GM18858 (cell line): ENCODE measurements around the gene TXNL4A.

Experiments
- ATAC-seq: cut with Tn5 transposase; IDR thresholded peaks from one replicate; pipeline ENCODE4 v1.9.1; 2021; ENCODE audit not compliant: unreplicated experiment

TXNL4A gene

DNA sequence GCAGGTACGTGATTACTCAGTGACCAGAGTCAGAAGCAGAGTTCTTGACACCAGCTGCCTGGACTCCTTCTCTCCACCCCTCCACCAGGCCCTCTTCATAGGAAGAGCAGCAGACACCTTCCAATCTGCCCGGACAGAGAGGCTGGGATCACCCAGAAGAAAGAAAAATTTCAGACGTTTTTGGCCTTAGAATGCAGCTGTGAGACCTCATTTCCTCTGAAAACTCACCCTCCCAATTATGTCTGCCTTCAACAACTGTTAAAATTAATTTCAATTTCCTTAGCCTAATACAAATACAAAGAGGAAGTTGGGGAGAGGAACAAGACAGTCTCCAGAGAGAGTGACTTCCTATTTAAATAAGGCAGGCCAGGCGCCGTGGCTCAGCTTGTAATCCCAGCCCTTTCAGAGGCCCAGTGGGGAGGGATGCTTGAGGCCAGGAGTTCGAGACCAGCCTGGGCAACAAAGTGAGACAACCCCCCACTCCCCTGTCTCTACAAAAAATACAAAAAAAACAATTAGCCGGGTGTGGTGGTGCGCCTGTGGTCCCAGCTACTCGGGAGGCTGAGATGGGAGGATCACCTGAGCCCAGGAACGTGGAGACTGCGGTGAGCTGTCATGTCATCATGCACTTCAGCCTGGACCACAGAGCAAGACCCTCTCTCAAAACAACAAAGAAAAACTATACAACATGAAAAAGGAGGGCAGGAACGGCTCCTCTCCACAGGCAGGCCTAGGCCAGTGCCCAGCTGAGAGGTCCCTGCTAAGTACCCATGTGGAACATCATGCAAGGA is 38.5 kb downstream of the TXNL4A start:
- peak; percentile 31 for ATAC-seq

DNA sequence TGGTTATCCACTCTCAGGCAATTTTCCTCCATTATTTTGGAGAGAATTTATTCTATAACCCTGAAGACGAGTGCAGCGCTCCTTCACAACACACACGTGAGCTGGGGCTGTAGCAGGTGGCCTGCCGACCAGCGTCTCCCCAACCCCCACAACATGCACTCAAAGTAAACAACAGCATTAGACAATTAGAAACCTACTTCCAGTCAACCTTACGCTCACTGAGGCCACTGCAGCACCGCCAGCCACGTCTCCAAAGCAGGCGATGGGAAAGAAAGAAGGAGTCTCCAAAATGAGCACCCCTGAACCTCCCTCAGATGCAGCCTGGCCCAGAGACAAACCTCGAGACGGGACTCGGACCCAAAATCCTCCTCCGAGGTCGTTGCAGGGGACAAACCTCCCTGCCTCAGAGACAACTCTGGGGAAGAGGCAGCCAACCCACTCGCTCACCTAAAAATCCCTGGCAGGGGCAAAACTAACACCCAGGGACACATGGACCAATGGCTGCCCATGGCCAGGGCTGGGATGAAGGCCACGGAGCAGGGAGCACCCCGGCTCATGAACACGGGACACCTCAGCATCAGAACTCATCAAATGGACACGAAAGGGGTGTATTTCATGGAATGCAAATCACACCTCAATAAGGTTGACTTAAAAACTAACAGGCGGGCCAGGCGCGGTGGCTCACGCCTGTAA is 39.5 kb downstream of the TXNL4A start:
- ATAC-seq: no peak

DNA sequence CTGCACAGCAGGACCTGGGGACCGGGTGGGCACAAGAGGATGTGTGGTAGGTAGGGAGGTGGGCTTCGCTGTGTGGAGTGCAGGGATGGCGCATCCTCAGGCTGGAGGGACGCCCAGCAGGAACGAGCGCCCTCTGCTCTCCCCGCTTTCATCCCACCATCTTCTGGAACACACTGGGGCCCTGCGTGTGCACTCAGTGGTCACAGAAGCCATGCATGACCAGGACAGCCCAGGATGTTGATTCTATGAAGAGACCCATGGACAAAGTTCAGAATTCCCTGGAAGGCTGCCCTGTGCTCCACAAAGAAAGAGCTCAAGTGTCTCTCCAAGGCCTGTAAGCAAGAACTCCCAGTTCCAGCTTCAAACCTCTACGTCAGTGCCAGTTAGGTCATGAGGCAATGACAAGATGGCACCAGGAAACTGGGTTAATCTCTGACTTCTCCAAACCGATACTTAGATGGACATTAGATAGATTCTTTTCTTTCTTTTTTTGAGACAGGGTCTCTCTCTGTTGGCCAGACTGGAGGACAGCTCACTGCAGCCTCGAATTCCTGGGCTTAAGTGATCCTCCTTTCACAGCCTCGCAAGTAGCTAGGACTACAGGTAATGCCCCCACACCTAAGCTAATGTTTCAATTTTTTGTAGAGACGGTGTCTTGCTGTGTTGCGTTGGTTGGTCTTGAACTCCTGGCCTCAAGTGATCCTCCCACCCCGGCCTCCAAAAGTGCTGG is 40.3 kb downstream of the TXNL4A start:
- no peak for ATAC-seq

DNA sequence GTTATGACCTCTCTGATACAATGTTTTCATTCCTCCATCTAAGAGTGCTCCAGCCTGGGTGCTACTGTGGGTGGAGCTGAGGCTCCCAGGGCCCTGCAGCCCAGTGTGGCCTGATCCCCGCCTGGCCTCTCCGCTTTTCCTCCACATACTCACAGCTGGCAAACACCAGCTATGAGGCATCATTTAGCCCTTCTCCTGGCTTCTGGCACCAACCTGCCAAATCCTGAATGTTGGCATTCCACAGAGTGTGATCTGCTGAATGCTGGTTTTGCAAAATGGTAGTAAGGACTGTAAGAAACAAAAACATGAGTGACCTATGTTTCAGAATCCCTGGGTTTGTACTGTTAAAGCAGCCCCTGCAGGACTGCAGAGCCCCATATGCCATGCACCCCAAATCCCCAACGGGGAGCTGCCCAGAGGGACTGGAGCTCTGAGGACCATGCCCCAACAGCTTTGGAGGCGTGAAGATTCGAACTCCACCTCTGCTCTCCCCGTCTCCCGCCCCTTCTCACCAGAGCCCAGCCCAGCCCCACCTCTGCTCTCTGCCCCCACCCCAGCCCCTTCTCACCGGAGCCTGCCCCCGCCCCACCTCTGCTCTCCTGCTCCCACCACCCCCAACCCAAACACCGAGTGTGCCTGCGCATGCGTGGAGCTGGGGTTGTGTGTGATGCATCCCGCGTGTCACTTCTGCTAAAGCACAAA is 41.2 kb downstream of the TXNL4A start:
- ATAC-seq: no peak

DNA sequence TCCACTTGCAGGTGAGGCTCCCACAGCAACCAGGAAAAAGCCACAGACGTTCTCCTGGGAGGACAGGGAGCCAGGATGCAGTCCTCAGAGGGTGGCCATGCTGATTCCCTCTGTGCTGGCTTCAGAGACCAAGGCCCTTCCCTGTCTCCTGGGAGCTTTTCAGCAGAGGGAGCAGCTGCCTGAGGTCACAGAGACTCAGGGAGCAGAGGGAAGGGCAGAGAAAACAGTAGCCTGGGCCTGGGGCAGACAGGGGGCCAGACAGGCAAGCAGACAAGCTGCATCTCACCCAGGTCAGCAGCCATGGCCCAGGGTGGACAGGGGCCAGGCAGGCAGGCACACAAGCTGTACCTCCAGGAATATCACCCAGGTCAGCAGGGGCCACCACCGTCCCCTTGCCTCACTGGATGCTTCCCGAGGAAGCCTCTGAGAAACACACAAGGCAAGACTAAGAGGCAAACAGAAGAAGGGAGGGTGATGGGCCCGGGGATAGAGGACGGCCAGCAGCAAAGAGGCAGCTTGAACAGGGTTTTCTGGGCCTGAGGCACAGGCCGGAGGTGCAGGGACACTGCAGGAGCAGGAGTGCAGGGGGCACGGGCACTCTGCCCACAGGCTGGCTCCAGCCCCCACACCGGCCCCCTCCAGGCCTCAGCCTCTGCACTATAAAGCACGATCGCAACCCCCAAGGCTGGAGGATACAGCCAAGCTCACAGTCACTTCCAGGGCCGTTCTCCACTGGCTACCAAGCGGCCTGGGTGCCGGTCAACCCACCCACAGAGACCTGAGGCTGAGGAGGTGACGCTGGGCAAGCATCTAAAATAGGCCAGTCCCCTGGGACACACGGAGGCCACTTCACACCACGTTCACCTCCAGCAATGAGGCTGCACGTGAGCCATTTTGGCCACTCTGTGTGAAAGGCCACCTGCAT is 43.0 kb downstream of the TXNL4A start:
- ATAC-seq: no peak

DNA sequence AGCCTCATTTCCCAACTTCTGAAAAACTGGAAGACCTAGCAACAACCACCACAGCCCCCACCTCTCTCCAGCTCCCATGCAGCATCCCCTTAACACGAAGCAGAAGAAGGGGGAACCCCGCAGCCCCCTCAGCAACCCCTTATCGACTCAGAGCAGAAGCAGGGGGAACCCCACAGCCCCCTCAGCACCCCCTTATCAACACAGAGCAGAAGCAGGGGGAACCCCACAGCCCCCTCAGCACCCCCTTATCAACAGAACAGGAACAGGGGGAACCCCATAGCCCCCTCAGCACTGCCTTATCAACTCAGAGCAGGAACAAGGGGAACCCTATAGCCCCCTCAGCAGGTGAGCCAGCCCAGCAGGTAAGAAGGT is 43.6 kb downstream of the TXNL4A start:
- ATAC-seq: no peak

DNA sequence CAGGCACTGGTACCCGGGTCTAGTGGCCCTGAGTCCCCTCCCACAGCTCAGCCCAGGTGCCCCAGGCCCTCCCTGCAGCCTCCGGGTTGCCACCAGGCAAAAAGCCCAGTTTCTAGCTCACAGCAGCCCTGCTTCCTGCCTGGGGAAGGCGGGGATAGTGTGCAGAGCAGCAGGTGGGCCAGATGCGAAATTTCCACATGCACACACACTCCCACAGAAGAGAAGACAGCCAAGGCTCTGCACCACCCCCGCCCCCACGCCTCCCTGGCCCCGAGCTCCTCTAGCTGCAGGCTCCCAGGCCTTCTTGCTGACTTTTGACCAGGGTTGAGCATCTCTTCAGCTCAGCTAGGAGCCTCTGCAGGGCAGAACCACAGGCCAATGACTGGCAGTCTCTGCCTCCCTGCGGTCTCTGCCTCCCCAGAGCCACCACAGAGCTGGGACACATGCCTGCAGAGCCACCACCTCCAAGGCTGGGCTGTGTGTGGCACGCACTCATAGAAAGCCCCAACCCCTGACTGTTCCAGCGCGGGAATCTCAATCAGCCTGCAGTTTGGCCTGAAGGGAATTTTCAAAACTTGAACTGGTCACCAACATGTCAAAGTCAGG is 44.1 kb downstream of the TXNL4A start:
- peak; percentile 48 for ATAC-seq

DNA sequence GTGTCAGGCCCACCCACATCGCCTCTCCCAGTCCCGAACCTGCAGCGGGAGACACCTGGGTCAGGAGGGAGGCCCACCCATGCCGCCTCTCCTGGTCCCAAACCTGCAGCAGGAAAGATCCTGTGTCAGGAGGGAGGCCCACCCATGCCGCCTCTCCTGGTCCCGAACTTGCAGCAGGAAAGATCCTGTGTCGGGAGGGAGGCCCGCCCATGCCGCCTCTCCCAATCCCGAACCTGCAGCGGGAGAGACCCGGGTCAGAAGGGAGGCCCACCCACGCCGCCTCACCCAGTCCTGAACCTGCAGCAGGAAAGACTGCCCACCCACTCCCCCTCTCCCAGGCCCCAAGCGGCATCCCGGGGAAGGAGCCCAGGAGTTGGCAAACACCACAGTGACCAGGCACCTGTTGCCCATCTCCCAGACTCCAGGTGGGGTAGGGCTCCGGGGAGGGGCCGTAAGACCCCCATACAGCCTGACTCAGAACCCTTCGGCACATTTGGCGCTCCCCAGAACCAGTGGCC is 44.7 kb downstream of the TXNL4A start:
- no peak for ATAC-seq

DNA sequence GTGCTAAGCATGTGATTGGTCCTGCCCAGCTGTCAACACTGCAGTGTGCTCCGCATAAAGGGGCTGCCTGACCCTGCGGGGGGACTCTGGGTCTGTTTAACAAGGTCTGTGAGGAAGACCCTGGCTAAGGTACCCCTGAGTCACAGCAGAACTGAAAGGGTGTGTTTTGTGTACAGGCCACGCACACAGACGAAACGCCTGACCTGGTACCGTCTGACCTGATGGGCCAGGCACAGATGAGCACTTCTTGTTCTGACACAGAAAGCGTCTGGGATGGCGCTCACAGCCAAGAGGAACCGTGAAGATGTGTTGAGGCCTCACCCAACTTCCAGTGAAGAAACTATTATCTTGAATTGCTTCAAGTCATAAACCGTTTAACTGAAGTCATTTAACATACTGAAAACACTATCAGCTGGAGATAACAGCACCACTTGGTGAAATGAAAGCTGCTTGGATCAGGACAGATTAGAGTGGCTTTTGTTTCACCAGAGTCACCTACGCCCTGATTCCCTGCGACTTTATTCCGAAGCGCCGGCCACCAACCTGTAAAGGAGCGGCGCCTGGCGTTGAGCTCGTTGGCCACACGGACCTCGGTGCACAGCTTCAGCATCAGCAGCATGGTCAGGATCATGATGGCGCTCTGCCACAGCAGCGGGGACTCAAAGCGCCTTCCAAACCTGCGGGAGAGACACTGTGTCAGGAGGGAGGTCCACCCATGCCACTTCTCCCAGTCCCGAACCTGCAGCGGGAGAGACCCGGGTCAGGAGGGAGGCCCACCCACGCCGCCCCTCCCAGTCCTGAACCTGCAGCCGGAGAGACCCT is 45.4 kb downstream of the TXNL4A start:
- no peak for ATAC-seq

DNA sequence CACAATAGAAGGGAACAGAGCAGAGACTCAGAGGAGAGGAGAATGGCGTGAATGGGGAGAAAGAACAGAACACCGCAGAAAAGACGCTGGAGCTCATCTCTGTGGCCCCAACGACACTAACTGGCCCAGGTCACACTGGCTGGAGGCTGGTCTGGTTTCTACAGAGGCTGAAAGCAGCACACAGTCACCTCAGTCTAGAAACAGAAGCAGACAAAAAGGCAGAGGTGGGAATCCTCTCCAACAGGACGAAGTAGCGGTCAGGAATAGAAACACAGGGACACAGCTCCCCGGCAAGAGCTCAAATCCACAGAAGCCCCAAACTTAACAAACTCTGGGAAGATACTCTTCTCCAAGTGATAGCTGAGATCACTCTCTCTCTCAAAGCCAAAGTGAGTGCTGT is 46.2 kb downstream of the TXNL4A start:
- ATAC-seq: no peak

DNA sequence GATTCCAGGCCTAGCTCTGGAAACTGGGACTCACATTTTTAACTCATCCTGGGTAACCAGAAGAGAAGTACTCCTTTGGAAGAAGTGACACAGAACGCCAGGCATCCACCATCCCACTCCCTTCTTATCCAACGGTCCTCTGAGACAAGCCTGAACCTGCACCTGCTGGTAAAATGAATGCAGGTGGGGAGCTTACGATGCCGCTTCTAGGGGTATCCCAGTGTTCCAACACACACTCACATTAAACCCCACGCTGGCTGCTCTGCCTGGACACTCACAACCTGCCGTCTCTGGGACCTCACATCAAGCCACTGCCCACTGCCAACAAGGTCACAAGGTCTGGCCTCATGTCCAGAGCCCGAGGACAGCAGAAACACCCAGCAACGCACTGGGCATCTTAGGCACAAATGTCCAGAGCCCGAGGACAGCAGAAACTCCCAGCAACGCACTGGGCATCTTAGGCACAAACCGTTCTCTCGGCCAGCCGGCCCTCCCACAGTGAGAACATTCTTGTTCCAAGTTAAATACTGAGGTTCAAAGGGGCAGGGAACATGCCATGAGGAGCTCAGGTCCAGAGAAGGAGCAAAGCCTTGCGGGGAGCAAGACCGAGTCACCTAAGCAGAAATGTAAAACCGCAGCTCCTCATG is 46.8 kb downstream of the TXNL4A start:
- ATAC-seq: no peak

DNA sequence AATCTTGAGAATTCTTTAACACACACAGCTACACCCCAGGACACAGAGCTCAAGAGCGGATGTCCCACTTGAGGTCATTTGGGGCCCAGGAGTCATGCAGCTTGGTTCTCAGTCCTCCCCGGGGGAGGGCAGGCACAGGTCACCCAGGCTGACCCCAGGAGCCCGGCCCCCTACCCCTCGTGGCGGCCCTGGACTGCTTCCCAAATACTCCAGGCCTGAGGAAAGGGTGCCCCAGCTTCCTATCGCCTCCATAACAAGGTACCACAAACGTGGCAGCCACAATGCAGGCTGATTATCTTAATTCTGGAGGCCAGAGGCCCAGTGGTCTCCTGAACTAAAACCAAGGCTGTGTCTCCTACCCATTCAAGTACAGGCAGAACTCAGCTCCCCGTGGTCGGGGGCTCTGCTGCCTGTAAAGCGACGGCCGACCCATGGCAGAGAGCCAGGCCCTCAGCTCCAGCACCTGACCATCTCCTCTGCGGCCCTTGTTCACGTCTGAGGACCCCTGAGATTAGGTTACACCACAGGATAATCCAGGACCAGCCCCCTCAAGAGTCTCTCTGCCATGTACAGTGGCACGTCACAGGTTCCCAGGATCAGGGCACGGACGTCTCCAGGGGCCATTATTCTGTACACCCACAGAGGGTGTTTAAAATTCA is 47.4 kb downstream of the TXNL4A start:
- no peak for ATAC-seq

DNA sequence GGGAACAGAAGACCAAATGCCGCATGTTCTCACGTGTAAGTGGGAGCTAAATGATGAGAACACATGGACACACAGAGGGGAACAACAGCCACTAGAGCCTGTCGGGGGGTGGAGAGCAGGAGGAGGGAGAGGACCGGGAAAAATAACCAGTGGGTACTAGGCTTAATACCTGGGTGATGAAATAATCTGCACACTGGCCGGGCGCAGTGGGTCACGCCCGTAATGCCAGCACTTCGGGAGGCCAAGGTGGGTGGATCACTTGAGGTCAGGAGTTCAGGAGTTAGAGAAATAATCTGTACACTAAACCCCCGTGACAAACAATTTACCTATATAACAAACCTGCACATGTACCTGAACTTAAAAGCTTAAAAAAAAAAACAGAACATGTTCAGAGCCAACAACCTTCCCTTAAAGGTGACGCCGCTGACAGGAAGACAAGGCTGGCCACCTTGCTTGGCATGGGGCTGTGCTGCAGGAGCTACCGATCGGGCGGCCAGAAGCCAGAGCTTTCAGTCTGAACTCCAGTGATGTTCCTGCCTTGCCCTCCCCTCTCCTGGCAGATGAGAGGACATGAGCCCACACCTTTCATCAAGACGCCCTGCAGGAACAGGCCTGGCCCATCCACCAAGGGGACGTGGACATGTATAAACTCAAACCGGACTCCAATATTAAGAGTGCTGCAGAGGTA is 48.1 kb downstream of the TXNL4A start:
- no peak for ATAC-seq

DNA sequence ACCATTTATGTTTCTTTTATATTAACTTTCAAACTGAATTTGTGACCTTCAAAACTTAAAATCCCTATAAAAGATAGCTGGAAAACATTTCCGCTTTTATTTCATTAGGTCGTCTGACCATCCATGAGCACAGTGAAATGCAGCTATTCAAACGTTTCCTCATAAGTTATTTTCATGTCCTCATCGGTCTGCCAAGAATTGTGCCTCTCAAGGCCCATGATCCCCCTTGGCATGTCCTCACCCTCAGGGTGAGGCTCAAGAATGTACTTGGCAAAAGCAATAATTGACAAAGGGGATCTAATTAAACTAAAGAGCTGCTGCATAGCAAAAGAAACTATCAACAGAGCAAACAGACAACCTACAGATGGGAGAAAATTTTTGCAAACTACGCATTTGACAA is 49.3 kb downstream of the TXNL4A start:
- ATAC-seq: no peak

DNA sequence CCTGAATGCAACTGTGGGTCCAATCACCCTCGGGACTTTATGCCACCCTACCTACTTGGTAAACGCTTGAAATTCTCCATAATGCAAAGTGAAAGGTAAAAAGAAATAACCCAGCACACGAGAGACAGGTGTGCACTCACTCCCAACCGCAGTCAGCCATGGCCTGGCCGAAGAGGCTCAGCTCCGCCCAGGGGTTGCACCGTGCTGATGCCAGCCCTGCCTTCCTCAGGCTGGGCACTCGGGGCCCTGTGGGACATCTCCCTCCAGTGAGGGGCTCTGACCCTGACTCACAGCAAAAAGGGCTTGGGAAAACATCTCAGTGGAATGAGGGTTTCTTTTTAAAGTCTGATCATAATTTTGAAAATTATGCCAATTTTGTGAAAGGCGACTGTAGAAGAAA is 50.2 kb downstream of the TXNL4A start:
- ATAC-seq: no peak

DNA sequence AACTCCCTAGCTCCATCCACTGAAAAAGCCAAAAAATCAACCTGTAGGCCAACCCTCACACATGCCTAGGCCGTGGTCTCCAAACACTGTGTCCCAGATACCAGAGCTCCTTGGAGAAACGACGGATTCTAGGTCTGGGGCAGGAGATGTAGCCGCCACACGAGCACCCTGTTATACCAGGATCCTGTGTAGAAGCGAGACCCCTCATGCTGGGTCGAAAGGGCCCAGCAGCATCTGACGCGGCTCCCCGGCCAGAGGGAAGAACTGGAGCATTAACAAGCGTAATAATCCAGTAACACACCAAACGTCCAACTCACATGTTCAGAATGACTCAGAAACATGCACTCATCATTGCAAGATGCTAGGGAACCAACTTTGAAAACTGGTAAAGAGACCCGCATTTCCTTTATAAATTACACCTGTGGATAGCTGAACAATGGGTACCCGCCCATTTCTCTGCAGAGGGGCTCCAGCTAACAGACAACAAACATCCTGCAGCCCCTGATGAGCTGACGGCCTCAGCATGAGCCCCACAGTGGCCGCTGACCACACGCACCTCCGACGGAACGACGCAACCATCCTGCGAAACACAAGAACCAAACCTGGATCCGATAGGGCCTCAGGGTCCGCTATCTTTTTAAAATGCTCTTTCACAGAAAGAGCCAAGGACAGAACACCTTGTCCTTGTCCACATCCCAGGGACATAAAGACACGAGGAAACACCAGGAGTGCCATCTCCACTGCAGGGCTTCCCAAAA is 51.1 kb downstream of the TXNL4A start:
- ATAC-seq: no peak

DNA sequence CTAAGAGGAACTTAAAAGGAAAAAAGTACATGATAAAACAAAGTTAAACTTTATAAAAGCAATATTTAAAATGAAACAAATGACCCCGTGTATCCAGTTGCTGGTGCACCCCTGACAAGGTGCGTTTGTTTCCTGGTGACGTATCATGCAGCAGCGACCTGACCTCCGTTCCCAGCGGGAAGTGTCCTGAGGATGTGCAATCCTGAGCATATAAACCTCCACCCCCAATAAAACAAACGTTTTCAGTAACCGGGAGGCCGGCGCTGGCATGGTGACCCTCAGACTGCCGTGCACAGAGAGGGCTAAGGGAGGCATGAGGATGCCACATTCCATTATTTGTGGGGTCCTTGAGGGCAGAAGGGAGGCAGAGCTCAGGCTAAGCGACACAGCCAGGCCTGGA is 51.7 kb downstream of the TXNL4A start:
- ATAC-seq: no peak
